OCI-LY3 (cell line): Measurements from ENCODE around the gene LLGL1.

Experiments
- CTCF ChIP-seq: fragments of 200-600, 300-600 bp; sonication (generic); IDR thresholded peaks from 2 replicates; pipeline ENCODE4 v1.5.1; 2014; ENCODE audit warnings: antibody characterized with exemption, low read length, low read depth
- EZH2phosphoT487 ChIP-seq: fragments of 200-600 bp; shearing (Covaris generic); IDR thresholded peaks from 2 replicates; pipeline ENCODE4 v1.6.1; 2018; ENCODE audit warnings: antibody characterized with exemption, mixed run types, low read depth

GRCh38 chr17:18224387-18225120 lies 881 bp upstream of the LLGL1 start:
- TF ChIP-seq EZH2phosphoT487 (no peak), CTCF (no peak)
